NB4 (cell line): ENCODE data around the gene AUTS2.

Source experiments
- DNase-seq: peaks from one replicate; pipeline ENCODE4 v3.0.0; 2010; ENCODE audit warnings: low read depth
- H3K4me3 ChIP-seq: one replicate; pipeline ENCODE4 v1.5.1; 2011; ENCODE audit warnings: mild to moderate bottlenecking, low read depth, low read length, moderate library complexity
- MYC ChIP-seq: IDR thresholded peaks from 2 replicates; pipeline ENCODE4 v1.6.1; 2011; ENCODE audit warnings: low read depth, low read length
- POLR2A ChIP-seq: IDR thresholded peaks from 2 replicates; pipeline ENCODE4 v1.6.1; 2011; ENCODE audit warnings: mild to moderate bottlenecking; ENCODE audit not compliant: insufficient read length; ENCODE audit errors: extremely low read depth
- TF ChIP-seq, protein P1 (sequence below): IDR thresholded peaks from 2 replicates; pipeline ENCODE4 v1.6.1; 2011; ENCODE audit warnings: low read depth, low read length
- TF ChIP-seq, protein P2 (sequence below): IDR thresholded peaks from one replicate; pipeline ENCODE4 v1.5.1; 2012; ENCODE audit warnings: low read depth, low read length

AUTS2 gene

DNA sequence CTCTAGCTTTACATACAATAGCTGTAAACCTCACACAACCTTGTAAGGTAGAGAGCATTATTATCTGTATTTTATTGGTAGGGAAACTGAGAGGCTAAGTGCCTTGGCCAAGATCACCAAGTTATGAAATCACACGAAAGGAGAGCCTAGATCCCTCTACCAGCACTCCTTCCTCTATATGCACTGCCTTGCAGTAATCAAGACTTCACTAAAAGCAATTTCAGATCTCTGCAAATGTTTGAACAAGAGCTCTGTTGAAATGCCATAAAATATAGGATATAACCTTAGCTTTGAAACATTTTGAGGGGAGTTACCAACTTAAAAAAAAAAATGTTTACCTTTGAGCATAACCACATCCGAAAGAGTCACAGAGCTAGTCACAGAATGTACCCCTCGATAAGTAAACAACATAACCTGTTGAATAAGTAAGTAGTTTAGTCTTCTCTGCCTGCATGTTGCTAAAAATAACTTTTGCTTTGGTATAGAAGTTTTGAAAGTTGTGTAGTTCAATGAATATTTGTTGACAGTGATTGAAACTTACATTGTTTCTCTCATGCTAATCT lies 709.4 kb downstream of the AUTS2 start:
- DNase-seq, result no peak
- H3K4me3 ChIP-seq, result no peak overlapping the region
- TF ChIP-seq, protein P1, sequence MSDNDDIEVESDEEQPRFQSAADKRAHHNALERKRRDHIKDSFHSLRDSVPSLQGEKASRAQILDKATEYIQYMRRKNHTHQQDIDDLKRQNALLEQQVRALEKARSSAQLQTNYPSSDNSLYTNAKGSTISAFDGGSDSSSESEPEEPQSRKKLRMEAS, result no peak
- TF ChIP-seq MYC (no peak), POLR2A (no peak)
- TF ChIP-seq, protein P2, sequence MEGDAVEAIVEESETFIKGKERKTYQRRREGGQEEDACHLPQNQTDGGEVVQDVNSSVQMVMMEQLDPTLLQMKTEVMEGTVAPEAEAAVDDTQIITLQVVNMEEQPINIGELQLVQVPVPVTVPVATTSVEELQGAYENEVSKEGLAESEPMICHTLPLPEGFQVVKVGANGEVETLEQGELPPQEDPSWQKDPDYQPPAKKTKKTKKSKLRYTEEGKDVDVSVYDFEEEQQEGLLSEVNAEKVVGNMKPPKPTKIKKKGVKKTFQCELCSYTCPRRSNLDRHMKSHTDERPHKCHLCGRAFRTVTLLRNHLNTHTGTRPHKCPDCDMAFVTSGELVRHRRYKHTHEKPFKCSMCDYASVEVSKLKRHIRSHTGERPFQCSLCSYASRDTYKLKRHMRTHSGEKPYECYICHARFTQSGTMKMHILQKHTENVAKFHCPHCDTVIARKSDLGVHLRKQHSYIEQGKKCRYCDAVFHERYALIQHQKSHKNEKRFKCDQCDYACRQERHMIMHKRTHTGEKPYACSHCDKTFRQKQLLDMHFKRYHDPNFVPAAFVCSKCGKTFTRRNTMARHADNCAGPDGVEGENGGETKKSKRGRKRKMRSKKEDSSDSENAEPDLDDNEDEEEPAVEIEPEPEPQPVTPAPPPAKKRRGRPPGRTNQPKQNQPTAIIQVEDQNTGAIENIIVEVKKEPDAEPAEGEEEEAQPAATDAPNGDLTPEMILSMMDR, result no peak

DNA sequence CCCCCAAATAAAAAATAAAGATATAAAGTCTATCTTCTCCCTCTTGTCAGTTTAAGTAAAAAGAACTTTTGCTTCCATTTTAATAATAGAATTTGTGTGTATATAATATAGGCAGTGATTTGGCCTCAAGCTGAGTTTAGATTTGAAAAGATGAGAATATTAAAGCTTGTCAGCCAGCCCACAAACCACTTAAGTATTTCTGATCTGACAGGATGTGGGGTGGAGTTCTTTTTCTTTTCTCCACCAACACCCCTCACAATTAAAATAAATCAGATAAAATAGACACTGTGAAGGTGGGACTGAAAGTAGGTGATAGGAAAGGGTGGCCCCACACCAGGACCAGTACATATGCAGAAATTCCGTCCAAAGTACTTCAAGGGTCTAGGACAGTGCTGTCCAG lies 714.1 kb downstream of the AUTS2 start:
- H3K4me3 ChIP-seq, result no peak overlapping the region
- no peak for TF ChIP-seq POLR2A
- TF ChIP-seq, protein P1, result no peak
- no peak for TF ChIP-seq MYC
- TF ChIP-seq, protein P2, result no peak
- DNase-seq, result no peak

DNA sequence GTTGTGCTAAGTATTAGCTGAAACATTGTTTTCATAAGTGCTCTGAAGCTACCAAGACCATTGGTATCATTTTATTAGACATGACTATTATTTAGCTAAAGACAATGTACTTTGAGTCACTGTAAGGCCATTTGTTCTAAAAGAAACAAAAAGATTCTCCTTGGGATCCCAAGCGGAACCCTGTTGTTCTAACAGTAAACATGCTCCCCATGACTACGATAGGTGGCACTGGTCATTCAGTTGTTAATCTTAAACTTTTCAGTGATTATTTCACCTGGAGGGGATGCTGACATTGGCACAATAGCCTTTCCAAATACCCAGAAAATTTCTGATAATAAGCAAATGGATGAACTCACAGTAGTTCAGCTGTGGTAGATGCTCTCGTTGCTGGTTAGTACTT lies 715.0 kb downstream of the AUTS2 start:
- H3K4me3 ChIP-seq, result no peak overlapping the region
- no peak for DNase-seq
- TF ChIP-seq MYC, result no peak
- TF ChIP-seq, protein P2, result no peak
- no peak for TF ChIP-seq POLR2A
- TF ChIP-seq, protein P1, result no peak

DNA sequence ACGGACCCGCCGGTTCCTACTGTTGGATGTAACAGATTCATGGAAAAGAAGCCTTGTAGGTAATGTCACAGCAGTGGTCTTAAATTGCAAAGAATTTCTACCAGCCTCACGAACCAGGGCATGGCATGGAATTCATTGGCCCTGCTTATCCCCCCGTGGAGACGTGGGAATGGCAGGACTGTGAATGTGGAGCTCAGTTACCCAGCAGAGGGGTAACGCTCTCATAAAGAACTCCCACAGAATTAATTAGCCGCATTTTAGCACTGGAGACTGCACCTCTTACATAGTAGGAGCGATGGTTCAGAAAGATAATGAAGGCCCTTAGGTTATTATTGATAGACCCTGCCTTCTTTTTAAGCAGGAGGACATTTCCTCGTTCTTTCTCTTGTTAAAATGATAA lies 715.4 kb downstream of the AUTS2 start:
- TF ChIP-seq, protein P1, result no peak
- TF ChIP-seq MYC (no peak), POLR2A (no peak)
- TF ChIP-seq, protein P2, result no peak

GRCh38 chr7:70314221-70314620 lies 715.9 kb downstream of the AUTS2 start:
- H3K4me3 ChIP-seq, result no peak overlapping the region
- TF ChIP-seq POLR2A, result no peak
- TF ChIP-seq, protein P2, result no peak
- TF ChIP-seq MYC, result no peak
- TF ChIP-seq, protein P1, result no peak
- no peak for DNase-seq

More for the DNA sequence above, 715.4 kb downstream of the AUTS2 start:
- H3K4me3 ChIP-seq, result no peak overlapping the region
- DNase-seq, result no peak

DNA sequence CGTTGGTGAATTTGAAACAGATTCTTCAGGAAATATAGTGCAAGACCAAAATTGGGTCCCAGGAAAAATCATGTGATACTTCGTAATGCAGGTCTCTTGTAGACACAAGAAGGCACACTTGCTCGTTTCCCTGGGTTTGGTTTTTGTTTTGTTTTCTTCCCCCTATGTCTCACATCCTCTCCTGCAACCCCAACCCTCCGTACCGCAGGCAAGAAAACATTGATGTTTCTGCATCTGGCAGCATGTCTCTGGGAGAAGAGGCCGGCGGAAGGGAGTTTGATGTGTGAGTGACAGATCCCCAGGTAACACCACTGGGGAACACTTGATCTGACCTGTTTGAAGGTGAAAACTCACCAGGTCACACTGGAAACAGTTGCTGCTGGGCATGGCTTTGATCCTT lies 718.5 kb downstream of the AUTS2 start:
- H3K4me3 ChIP-seq, result no peak overlapping the region
- TF ChIP-seq, protein P2, result no peak
- TF ChIP-seq MYC (no peak), POLR2A (no peak)
- TF ChIP-seq, protein P1, result no peak
- no peak for DNase-seq
